GM19328 (cell line): Measurements from ENCODE around the gene KCNC4.

Source experiments
- ATAC-seq: cut with Tn5 transposase; IDR thresholded peaks from one replicate; pipeline ENCODE4 v1.9.1; 2021; ENCODE audit warnings: mild to moderate bottlenecking, moderate library complexity; ENCODE audit not compliant: unreplicated experiment

KCNC4 gene

GRCh38 chr1:110209715-110210603 is at the start of gene KCNC4:
TSS of gene KCNC4 (plus strand) at chr1:110210314. CDS start at chr1:110211500, 1,186 bp downstream.
- peak; percentile 83 for ATAC-seq

- no peak for ATAC-seq
Measured at GRCh38 chr1:110160538-110161100, 49.5 kb upstream of the KCNC4 start.

- no peak for ATAC-seq
Measured at GRCh38 chr1:110161165-110161564, 48.9 kb upstream of the KCNC4 start.

GRCh38 chr1:110161849-110162248 is 48.3 kb upstream of the KCNC4 start:
- no peak for ATAC-seq

GRCh38 chr1:110163591-110163990 is 46.5 kb upstream of the KCNC4 start:
- no peak for ATAC-seq

GRCh38 chr1:110164725-110165350 is 45.3 kb upstream of the KCNC4 start:
- no peak for ATAC-seq

GRCh38 chr1:110165761-110166231 is 44.3 kb upstream of the KCNC4 start:
- no peak for ATAC-seq

GRCh38 chr1:110166861-110167260 is 43.3 kb upstream of the KCNC4 start:
- no peak for ATAC-seq

GRCh38 chr1:110170766-110171733 is 39.1 kb upstream of the KCNC4 start:
- no peak for ATAC-seq

- no peak for ATAC-seq
Measured at GRCh38 chr1:110172001-110172400, 38.1 kb upstream of the KCNC4 start.

GRCh38 chr1:110173466-110174105 is 36.5 kb upstream of the KCNC4 start:
- ATAC-seq, result no peak

- no peak for ATAC-seq
Measured at GRCh38 chr1:110174961-110175360, 35.2 kb upstream of the KCNC4 start.

- no peak for ATAC-seq
Measured at GRCh38 chr1:110176299-110176956, 33.7 kb upstream of the KCNC4 start.

- no peak for ATAC-seq
Measured at GRCh38 chr1:110177775-110178174, 32.3 kb upstream of the KCNC4 start.

- no peak for ATAC-seq
Measured at GRCh38 chr1:110183642-110184167, 26.4 kb upstream of the KCNC4 start.

- ATAC-seq, result no peak
Measured at GRCh38 chr1:110184446-110184845, 25.7 kb upstream of the KCNC4 start.

- ATAC-seq, result no peak
Measured at GRCh38 chr1:110185181-110185580, 24.9 kb upstream of the KCNC4 start.

- no peak for ATAC-seq
Measured at GRCh38 chr1:110186558-110186957, 23.6 kb upstream of the KCNC4 start.

- no peak for ATAC-seq
Measured at GRCh38 chr1:110187139-110187890, 22.8 kb upstream of the KCNC4 start.
